OCI-LY3 (cell line): ENCODE data around the gene DNAAF5.

Source experiments
- H2AFZ ChIP-seq: fragments of 200-600, 300-600 bp; shearing (Covaris generic); 2 replicates; pipeline ENCODE4 v1.6.0; 2014; ENCODE audit warnings: antibody characterized with exemption, low read depth, low read length
- H3K27ac ChIP-seq: fragments of 200-600, 300-600 bp; sonication (generic); 2 replicates; pipeline ENCODE4 v1.5.1; 2014; ENCODE audit warnings: mild to moderate bottlenecking, low read length, moderate library complexity, mixed read lengths
- H3K27me3 ChIP-seq: fragments of 200-600, 300-600 bp; sonication (generic); 2 replicates; pipeline ENCODE4 v1.6.1; 2014; ENCODE audit warnings: low read depth, low read length, mixed read lengths
- H3K36me3 ChIP-seq: fragments of 200-600, 300-600 bp; sonication (generic); replicated peaks from 2 replicates; pipeline ENCODE3; 2014; ENCODE audit warnings: low read depth, low read length, mixed read lengths
- H3K4me1 ChIP-seq: fragments of 300-600, 200-600 bp; sonication (generic); 2 replicates; pipeline ENCODE4 v1.6.1; 2014; ENCODE audit warnings: low read length, mixed read lengths
- H3K4me2 ChIP-seq: fragments of 200-600, 300-600 bp; sonication (generic); 2 replicates; pipeline ENCODE4 v1.6.1; 2014; ENCODE audit warnings: low read length, mixed read lengths
- H3K4me3 ChIP-seq: fragments of 300-600, 200-600 bp; sonication (generic); 2 replicates; pipeline ENCODE4 v1.5.1; 2014; ENCODE audit warnings: antibody characterized with exemption, mild to moderate bottlenecking, low read length, moderate library complexity
- H3K79me2 ChIP-seq: fragments of 300-600, 200-600 bp; shearing (Covaris generic); 2 replicates; pipeline ENCODE4 v1.6.1; 2014; ENCODE audit warnings: mild to moderate bottlenecking, low read length, mixed read lengths
- H3K9ac ChIP-seq: fragments of 300-600, 200-600 bp; shearing (Covaris generic); 2 replicates; pipeline ENCODE4 v1.6.0; 2014; ENCODE audit warnings: mild to moderate bottlenecking, low read length, moderate library complexity
- H3K9me3 ChIP-seq: fragments of 200-600, 300-600 bp; shearing (Covaris generic); 2 replicates; pipeline ENCODE4 v1.6.1; 2014; ENCODE audit warnings: low read length, mixed read lengths; ENCODE audit not compliant: insufficient read depth
- H4K20me1 ChIP-seq: fragments of 200-600, 300-600 bp; sonication (generic); 2 replicates; pipeline ENCODE4 v1.6.1; 2016; ENCODE audit warnings: low read length, mixed read lengths; ENCODE audit not compliant: insufficient read depth
- EZH2phosphoT487 ChIP-seq: fragments of 200-600 bp; shearing (Covaris generic); IDR thresholded peaks from 2 replicates; pipeline ENCODE4 v1.6.1; 2018; ENCODE audit warnings: antibody characterized with exemption, mixed run types, low read depth
- TF ChIP-seq, protein P1 (sequence below): fragments of 200-600, 300-600 bp; sonication (generic); IDR thresholded peaks from 2 replicates; pipeline ENCODE4 v1.5.1; 2014; ENCODE audit warnings: antibody characterized with exemption, low read length, low read depth

The DNAAF5 gene

DNA sequence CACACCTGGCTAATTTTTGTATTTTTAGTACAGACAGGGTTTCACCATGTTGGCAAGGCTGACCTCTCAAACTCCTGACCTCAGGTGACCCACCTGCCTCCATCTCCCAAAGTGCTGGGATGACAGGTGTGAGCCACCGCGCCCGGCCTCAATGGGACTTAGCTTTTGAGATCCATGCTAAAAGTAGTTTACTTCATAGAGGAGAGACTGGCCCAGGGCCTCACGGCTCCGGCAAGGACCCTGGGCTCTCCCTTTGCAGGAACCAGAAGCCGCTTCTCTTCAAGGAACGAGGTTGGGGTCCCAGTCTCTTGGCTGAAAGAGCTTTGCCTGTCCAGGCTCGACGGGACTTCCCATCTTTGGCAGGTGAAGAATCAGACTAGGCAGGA is 30.1 kb upstream of the DNAAF5 start:
- no peak for TF ChIP-seq EZH2phosphoT487
- TF ChIP-seq, protein P1, sequence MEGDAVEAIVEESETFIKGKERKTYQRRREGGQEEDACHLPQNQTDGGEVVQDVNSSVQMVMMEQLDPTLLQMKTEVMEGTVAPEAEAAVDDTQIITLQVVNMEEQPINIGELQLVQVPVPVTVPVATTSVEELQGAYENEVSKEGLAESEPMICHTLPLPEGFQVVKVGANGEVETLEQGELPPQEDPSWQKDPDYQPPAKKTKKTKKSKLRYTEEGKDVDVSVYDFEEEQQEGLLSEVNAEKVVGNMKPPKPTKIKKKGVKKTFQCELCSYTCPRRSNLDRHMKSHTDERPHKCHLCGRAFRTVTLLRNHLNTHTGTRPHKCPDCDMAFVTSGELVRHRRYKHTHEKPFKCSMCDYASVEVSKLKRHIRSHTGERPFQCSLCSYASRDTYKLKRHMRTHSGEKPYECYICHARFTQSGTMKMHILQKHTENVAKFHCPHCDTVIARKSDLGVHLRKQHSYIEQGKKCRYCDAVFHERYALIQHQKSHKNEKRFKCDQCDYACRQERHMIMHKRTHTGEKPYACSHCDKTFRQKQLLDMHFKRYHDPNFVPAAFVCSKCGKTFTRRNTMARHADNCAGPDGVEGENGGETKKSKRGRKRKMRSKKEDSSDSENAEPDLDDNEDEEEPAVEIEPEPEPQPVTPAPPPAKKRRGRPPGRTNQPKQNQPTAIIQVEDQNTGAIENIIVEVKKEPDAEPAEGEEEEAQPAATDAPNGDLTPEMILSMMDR = no peak
- H3K4me2 ChIP-seq = no peak overlapping the region
- H3K36me3 ChIP-seq = no peaks in the 10 kb centered on the region
- no peak overlapping the region for H3K9ac ChIP-seq
- H2AFZ ChIP-seq = no peak overlapping the region
- no peaks in the 10 kb centered on the region for H3K27me3 ChIP-seq
- H3K79me2 ChIP-seq = no peaks in the 10 kb centered on the region
- no peaks in the 10 kb centered on the region for H3K9me3 ChIP-seq
- H3K4me3 ChIP-seq = no peak overlapping the region
- H3K27ac ChIP-seq = no peak overlapping the region
- no peaks in the 10 kb centered on the region for H4K20me1 ChIP-seq
- H3K4me1 ChIP-seq = no peaks in the 10 kb centered on the region

DNA sequence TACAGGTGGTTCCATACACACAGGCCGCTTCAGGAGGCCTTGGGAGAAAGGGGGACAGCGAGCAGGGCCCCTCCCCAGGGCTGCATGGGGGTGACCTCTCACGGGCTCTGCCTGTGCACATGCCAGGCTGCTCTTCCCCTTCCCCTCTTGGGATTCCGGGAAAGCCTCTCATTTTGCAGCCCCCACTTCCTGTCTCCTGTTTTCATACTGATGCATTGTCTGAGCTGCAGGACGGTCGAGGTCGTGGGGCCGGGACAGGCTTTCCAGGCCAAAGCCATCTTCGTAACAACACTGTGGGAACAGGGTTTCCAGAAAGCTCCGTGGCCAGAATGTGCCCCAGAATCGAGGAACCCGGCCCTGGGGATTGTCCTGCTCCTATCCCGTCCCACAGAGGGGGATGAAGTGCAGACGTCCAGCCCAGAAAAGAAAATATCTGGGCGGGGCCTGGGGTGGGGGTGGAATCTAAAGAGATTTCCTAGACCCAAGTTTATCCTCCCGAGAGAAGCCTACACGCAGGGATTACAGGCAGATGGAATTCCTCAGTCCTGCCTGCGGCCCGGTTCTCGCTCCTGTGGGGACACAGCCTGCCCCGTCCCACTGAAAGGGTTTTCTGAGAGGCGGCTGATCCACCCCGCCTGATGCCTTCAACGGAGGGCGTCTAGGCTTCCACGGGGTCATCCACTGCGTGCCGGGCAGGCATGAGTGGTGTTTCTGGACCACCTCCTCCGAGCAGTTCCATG is 29.5 kb upstream of the DNAAF5 start:
- Histone ChIP-seq H3K4me1 (no peaks in the 10 kb centered on the region), H3K9me3 (no peaks in the 10 kb centered on the region), H2AFZ (no peak overlapping the region), H3K9ac (no peak overlapping the region), H3K27ac (no peak overlapping the region), H3K27me3 (no peaks in the 10 kb centered on the region), H3K36me3 (no peaks in the 10 kb centered on the region), H3K4me2 (no peak overlapping the region), H4K20me1 (no peaks in the 10 kb centered on the region), H3K4me3 (no peak overlapping the region), H3K79me2 (no peaks in the 10 kb centered on the region)
- no peak for TF ChIP-seq EZH2phosphoT487
- TF ChIP-seq, protein P1 = no peak

DNA sequence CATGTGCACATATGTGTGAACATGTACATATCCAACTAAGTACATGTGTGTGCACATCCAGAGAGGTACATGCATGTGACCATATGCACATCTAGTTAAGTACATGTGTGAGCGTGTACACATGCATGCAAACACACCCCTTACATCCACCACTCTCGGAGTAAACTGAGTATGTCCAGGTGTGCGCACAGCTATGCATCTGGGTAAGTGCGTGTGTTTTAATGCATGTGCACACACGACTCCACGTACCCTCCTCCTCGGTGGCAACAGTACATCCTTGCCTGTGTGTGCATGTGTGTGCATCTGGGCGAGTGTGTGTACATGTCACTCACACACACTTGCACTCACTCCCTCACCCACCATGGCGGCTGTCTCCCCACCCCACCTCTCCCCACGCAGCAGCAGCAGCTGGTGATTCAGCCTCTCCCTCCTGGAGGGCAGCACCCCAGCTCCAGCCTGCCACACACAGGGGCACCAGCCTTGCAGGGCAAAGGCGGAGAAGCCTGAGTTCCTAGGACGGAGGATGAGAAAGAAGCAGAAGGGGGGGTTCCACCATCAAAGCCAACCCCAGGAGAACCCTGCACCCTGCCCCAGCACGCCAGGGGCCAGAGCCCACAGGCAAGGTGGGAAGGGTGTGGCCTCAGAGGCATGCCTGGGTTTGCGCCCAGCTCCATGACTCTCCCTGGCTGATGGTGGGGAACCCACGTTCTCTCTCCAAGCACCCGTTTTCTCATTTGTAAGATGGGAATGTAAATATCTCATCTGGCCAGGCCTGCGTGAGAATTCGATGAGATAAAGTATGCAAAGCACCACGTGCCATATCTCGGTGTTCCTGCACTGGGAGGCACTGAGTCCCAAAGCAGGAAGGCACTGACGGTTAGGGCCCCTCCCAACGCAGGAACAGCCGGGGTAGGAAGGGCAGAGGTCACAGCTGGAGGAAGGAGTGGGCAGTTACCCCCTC is 27.7 kb upstream of the DNAAF5 start:
- H3K9me3 ChIP-seq = 0 out of 2 replicates have a peak, but pooled peaks cover 4% of the 10 kb centered on the region
- peaks cover 6% of the 10 kb centered on the region for H3K36me3 ChIP-seq
- no peak overlapping the region for H2AFZ ChIP-seq
- no peaks in the 10 kb centered on the region for H3K79me2 ChIP-seq
- no peak overlapping the region for H3K4me2 ChIP-seq
- H3K9ac ChIP-seq = no peak overlapping the region
- TF ChIP-seq, protein P1 = no peak
- no peak for TF ChIP-seq EZH2phosphoT487
- H3K27me3 ChIP-seq = no peaks in the 10 kb centered on the region
- no peaks in the 10 kb centered on the region for H3K4me1 ChIP-seq
- H4K20me1 ChIP-seq = no peaks in the 10 kb centered on the region
- H3K27ac ChIP-seq = no peak overlapping the region
- no peak overlapping the region for H3K4me3 ChIP-seq

DNA sequence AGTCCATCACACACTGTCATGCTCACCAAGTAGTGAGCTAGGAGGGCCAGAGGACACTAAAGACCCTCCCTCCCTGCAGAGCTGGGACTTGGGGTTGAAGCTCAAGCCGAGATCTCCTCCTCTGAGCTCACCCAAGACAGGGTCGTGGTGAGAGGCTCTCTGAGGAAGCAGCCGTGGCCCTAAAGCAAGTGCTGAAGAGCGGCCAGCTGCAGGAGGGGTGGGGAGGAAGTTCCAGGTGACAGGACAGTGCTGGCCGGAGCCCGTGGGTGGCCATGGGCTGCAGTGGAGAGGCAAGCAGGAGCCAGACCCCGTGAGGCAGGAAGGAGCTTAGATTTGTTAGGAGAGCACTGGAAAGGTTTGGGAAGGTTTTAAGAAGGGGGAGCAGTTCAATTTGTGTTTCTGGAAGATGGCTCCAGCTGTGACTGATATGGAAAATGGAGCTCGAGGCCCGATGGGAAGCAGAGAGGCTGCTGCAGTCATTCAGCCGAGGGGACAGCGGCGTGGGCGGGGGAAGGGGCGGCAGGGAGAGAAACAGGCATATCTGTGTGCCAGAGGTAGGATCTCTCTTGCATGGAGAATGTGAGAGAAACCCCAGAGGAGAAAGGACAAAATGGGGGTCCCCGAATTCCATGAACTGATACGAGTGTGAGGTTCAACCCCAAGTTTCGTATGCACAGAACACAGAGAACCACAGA is 26.9 kb upstream of the DNAAF5 start:
- no peak overlapping the region for H3K9ac ChIP-seq
- H3K36me3 ChIP-seq = peaks cover 7% of the 10 kb centered on the region
- TF ChIP-seq, protein P1 = no peak
- no peak for TF ChIP-seq EZH2phosphoT487
- no peaks in the 10 kb centered on the region for H4K20me1 ChIP-seq
- 0 out of 2 replicates have a peak, but pooled peaks cover 4% of the 10 kb centered on the region for H3K9me3 ChIP-seq
- H3K4me3 ChIP-seq = no peak overlapping the region
- H3K4me2 ChIP-seq = no peak overlapping the region
- H3K4me1 ChIP-seq = no peaks in the 10 kb centered on the region
- no peak overlapping the region for H2AFZ ChIP-seq
- H3K27me3 ChIP-seq = no peaks in the 10 kb centered on the region
- no peaks in the 10 kb centered on the region for H3K79me2 ChIP-seq
- no peak overlapping the region for H3K27ac ChIP-seq
